Lung (tissue), 12 donors: Measurements from ENCODE around the gene AP5Z1. TPM values are rescaled to one million over a fixed set of nuclear protein-coding genes. Genes with fewer than 3 reads are reported as not detected.

ENCODE experiments used
- ATAC-seq: fragments of 200-7000 bp; cut with Tn5 transposase; one replicate; pipeline ENCODE4 v1.9.1; 2020; ENCODE audit warnings: moderate number of reproducible peaks; ENCODE audit not compliant: insufficient read depth, low FRiP score
- DNase-seq, 3 donors: peaks; one replicate each; pipeline ENCODE4 v3.0.0-alpha.2; 2013 to 2017
- H3K27ac ChIP-seq, 2 donors: one replicate each; pipeline ENCODE4 v1.5.1; 2013; ENCODE audit warnings: mild to moderate bottlenecking in 2 of 2, moderate library complexity in 2 of 2, control low read depth in 1 of 2, inconsistent platforms in 1 of 2, low read depth in 1 of 2, low read length in 1 of 2
- H3K27me3 ChIP-seq, 3 donors: one replicate each; pipeline ENCODE4 v1.5.1; 2013; ENCODE audit warnings: low read length in 2 of 3; ENCODE audit not compliant: control insufficient read depth in 3 of 3, insufficient read depth in 3 of 3
- H3K36me3 ChIP-seq, 4 donors: one replicate each; pipeline ENCODE4 v1.5.1; 2013; ENCODE audit warnings: low read length in 4 of 4, mild to moderate bottlenecking in 1 of 4, moderate library complexity in 1 of 4; ENCODE audit not compliant: control insufficient read depth in 4 of 4, insufficient read depth in 4 of 4
- H3K4me1 ChIP-seq, 5 donors: one replicate each; pipeline ENCODE4 v1.5.1; 2013; ENCODE audit warnings: low read length in 5 of 5, mild to moderate bottlenecking in 2 of 5, moderate library complexity in 1 of 5; ENCODE audit not compliant: control insufficient read depth in 5 of 5, insufficient read depth in 5 of 5
- H3K4me3 ChIP-seq: one replicate; pipeline ENCODE4 v1.5.1; 2013; ENCODE audit warnings: mild to moderate bottlenecking, control low read depth, moderate library complexity
- H3K9ac ChIP-seq, 2 donors: one replicate each; pipeline ENCODE4 v1.5.1; 2013; ENCODE audit warnings: low read length in 2 of 2, control low read depth in 1 of 2; ENCODE audit not compliant: insufficient read depth in 1 of 2
- H3K9me3 ChIP-seq, 4 donors: one replicate each; pipeline ENCODE4 v1.5.1; 2013; ENCODE audit warnings: low read length in 3 of 4, mild to moderate bottlenecking in 1 of 4, moderate library complexity in 1 of 4; ENCODE audit not compliant: control insufficient read depth in 4 of 4, insufficient read depth in 3 of 4
- CTCF ChIP-seq: IDR thresholded peaks from 2 replicates; pipeline ENCODE4 v1.5.1; 2012; ENCODE audit warnings: mild to moderate bottlenecking; ENCODE audit errors: control extremely low read depth, extremely low read depth
- WGBS, 2 donors: extraction: QIAGEN DNeasy Blood & Tissue Kit; methylation state at CpG; one replicate each; pipeline ENCODE4 v1.1.7; 2013; 5-methylcytosine and 5-hydroxymethylcytosine counted together
- polyA plus RNA-seq, 2 donors: library from polyadenylated mRNA; stranded (reverse); fragments of 200-250 nt; gene quantifications; one replicate each; pipeline ENCODE4 v1.2.1, GENCODE V29; 2013
- total RNA-seq, 2 donors: library from RNA; depleted of rRNA in 1 of 2; stranded (reverse); fragments of >200 nt in 1 of 2; gene quantifications; one replicate each; pipeline ENCODE4 v1.2.1, GENCODE V29; 2014 to 2021
- donor health status: control.
- donor health status: control.
- donor health status: Bipolar disorder and iron deficiency.
- donor health status: healthy.
- donor health status: DM: yes; HTN: yes; CAD: no.

Gene AP5Z1
- total and polyA plus RNA-seq, 4 donors: 21.2 to 62.4 (median 59.3) TPM

- WGBS, 2 donors: 94 to 95% methylated on average over 24 to 26 of the region's 26 CpGs
- H3K9me3 ChIP-seq: no peaks in the 10 kb centered on the region
- no peaks in the 10 kb centered on the region for H3K27me3 ChIP-seq
- H3K4me3 ChIP-seq: no peak overlapping the region
- H3K36me3 ChIP-seq: peaks cover 4 to 74% (median 17%) of the 10 kb centered on the region in 4 donors
- TF ChIP-seq CTCF: no peak
- H3K9ac ChIP-seq: no peak overlapping the region
- ATAC-seq (no peak), DNase-seq (no peak)
- H3K27ac ChIP-seq: no peak overlapping the region
- H3K4me1 ChIP-seq: peaks cover 0 to 7% (median 0%) of the 10 kb centered on the region in 5 donors
Observed at GRCh38 chr7:4789194-4790077, 14.0 kb downstream of the AP5Z1 start.

- 87 to 95% methylated on average over 9 of the region's 9 CpGs for WGBS, 2 donors
- no peak for ATAC-seq
- Histone ChIP-seq H3K4me3 (no peak overlapping the region), H3K36me3 (peaks cover 4 to 68% (median 20%) of the 10 kb centered on the region in 4 donors), H3K9ac (no peak overlapping the region), H3K9me3 (no peaks in the 10 kb centered on the region), H3K27ac (no peak overlapping the region), H3K27me3 (no peaks in the 10 kb centered on the region), H3K4me1 (peaks cover 0 to 7% (median 0%) of the 10 kb centered on the region in 5 donors)
- TF ChIP-seq CTCF: no peak
- DNase-seq: no peak
Observed at GRCh38 chr7:4790078-4790465, 14.6 kb downstream of the AP5Z1 start.

GRCh38 chr7:4790516-4790991 lies 15.1 kb downstream of the AP5Z1 start:
- Histone ChIP-seq H3K4me1 (peaks cover 0 to 7% (median 0%) of the 10 kb centered on the region in 5 donors), H3K4me3 (no peak overlapping the region), H3K9me3 (no peaks in the 10 kb centered on the region), H3K36me3 (peaks cover 4 to 63% (median 20%) of the 10 kb centered on the region in 4 donors), H3K27me3 (no peaks in the 10 kb centered on the region), H3K27ac (no peak overlapping the region), H3K9ac (no peak overlapping the region)
- TF ChIP-seq CTCF: no peak
- ATAC-seq (no peak), DNase-seq (no peak)
- 95 to 97% methylated on average over 24 of the region's 24 CpGs for WGBS, 2 donors
